IMR-90 (cell line): ENCODE measurements around the gene HS3ST6. TPM values are rescaled to one million over a fixed set of nuclear protein-coding genes. Genes with fewer than 3 reads are reported as not detected.

Experiments used
- ATAC-seq: fragments of 200-7000 bp; cut with Tn5 transposase; 2 replicates; pipeline ENCODE4 v1.9.1; 2020; ENCODE audit warnings: low read depth, mild to moderate bottlenecking, moderate library complexity
- BruUV-seq: library from RNA; stranded (reverse); fragments of 400-500 nt; replicated peaks from 2 replicates; lab custom pipeline; 2021; lab: Mats Ljungman, UMichigan
- CTCF ChIA-PET: fragments of 300-600 bp; formaldehyde crosslinking; extraction: SDS; loops from one replicate; lab custom pipeline; 2021; ENCODE audit warnings: antibody characterized with exemption; lab: Yijun Ruan, JAX
- POLR2A ChIA-PET: fragments of 300-600 bp; sonication (Branson Sonifier 250); formaldehyde crosslinking; loops from one replicate; lab custom pipeline; 2022; ENCODE audit warnings: antibody characterized with exemption; ENCODE audit not compliant: unreplicated experiment; lab: Charles Lee
- DNase-seq: peaks from one replicate; pipeline ENCODE4 v3.0.0; 2013
- H2AFZ ChIP-seq: replicated peaks from 2 replicates; pipeline ENCODE3; 2013; ENCODE audit warnings: low read length, mild to moderate bottlenecking; ENCODE audit not compliant: poor library complexity
- H2AK5ac ChIP-seq: 2 replicates; pipeline ENCODE4 v1.6.1; 2013; ENCODE audit warnings: low read depth, low read length, inconsistent platforms
- H2AK9ac ChIP-seq: replicated peaks from 2 replicates; pipeline ENCODE3; 2013; ENCODE audit warnings: mild to moderate bottlenecking, low read depth, low read length, moderate library complexity; ENCODE audit not compliant: poor library complexity
- H2BK120ac ChIP-seq: 2 replicates; pipeline ENCODE4 v1.6.1; 2013; ENCODE audit warnings: low read depth, low read length, inconsistent platforms
- H2BK15ac ChIP-seq: 3 replicates; pipeline ENCODE4 v1.6.1; 2013; ENCODE audit warnings: low read depth, low read length, inconsistent platforms
- H2BK20ac ChIP-seq: 2 replicates; pipeline ENCODE4 v1.6.1; 2013; ENCODE audit warnings: low read depth, mild to moderate bottlenecking, inconsistent platforms, low read length, moderate library complexity
- H2BK5ac ChIP-seq: 2 replicates; pipeline ENCODE4 v1.6.1; 2013; ENCODE audit warnings: mild to moderate bottlenecking, low read depth, low read length, inconsistent platforms; ENCODE audit not compliant: poor library complexity, severe bottlenecking
- H3K14ac ChIP-seq: replicated peaks from 2 replicates; pipeline ENCODE4 v1.6.1; 2013; ENCODE audit warnings: low read depth, low read length, inconsistent platforms
- H3K18ac ChIP-seq: 2 replicates; pipeline ENCODE4 v1.6.1; 2013; ENCODE audit warnings: low read depth, low read length, control low read depth
- H3K23ac ChIP-seq: 2 replicates; pipeline ENCODE4 v1.6.1; 2013; ENCODE audit warnings: low read depth, low read length, inconsistent platforms
- H3K27ac ChIP-seq: 2 replicates; pipeline ENCODE4 v1.5.1; 2013; ENCODE audit warnings: mild to moderate bottlenecking, control low read depth, low read length; ENCODE audit not compliant: insufficient read depth
- H3K27me3 ChIP-seq: 2 replicates; pipeline ENCODE4 v1.6.1; 2013; ENCODE audit warnings: low read length; ENCODE audit not compliant: control insufficient read depth, insufficient read depth
- H3K36me3 ChIP-seq: 2 replicates; pipeline ENCODE4 v1.6.1; 2013; ENCODE audit warnings: low read length, mixed read lengths; ENCODE audit not compliant: control insufficient read depth, insufficient read depth
- H3K4ac ChIP-seq: 2 replicates; pipeline ENCODE4 v1.6.1; 2013; ENCODE audit warnings: low read depth, low read length, inconsistent platforms
- H3K4me1 ChIP-seq: 2 replicates; pipeline ENCODE4 v1.6.1; 2013; ENCODE audit warnings: low read length, mixed read lengths; ENCODE audit not compliant: control insufficient read depth, insufficient read depth
- H3K4me2 ChIP-seq: 2 replicates; pipeline ENCODE4 v1.6.1; 2013; ENCODE audit warnings: low read depth, mild to moderate bottlenecking, control low read depth, low read length, moderate library complexity
- H3K4me3 ChIP-seq: 2 replicates; pipeline ENCODE4 v1.5.1; 2013; ENCODE audit warnings: low read depth, mild to moderate bottlenecking, control low read depth, low read length, moderate library complexity; ENCODE audit not compliant: insufficient read depth
- H3K56ac ChIP-seq: 2 replicates; pipeline ENCODE4 v1.6.1; 2013; ENCODE audit warnings: low read length, inconsistent platforms; ENCODE audit not compliant: insufficient read depth; ENCODE audit errors: extremely low read depth
- H3K79me1 ChIP-seq, 2 experiments: 2 replicates each; pipeline ENCODE4 v1.6.1; 2013; ENCODE audit warnings: low read length in 2 of 2, inconsistent platforms in 1 of 2, low read depth in 1 of 2
- H3K9ac ChIP-seq: 2 replicates; pipeline ENCODE4 v1.6.1; 2013; ENCODE audit warnings: low read depth, low read length, control low read depth
- H3K9me1 ChIP-seq: 2 replicates; pipeline ENCODE4 v1.6.1; 2013; ENCODE audit warnings: low read length, inconsistent platforms; ENCODE audit not compliant: insufficient read depth
- H3K9me3 ChIP-seq: 2 replicates; pipeline ENCODE4 v1.6.1; 2013; ENCODE audit warnings: low read length; ENCODE audit not compliant: control insufficient read depth, insufficient read depth
- H4K20me1 ChIP-seq: 2 replicates; pipeline ENCODE4 v1.6.1; 2013; ENCODE audit warnings: low read length, inconsistent platforms; ENCODE audit not compliant: insufficient read depth
- H4K5ac ChIP-seq: 2 replicates; pipeline ENCODE4 v1.6.1; 2013; ENCODE audit warnings: mild to moderate bottlenecking, low read depth, low read length, control low read depth
- H4K8ac ChIP-seq, 2 experiments: 2 replicates each; pipeline ENCODE4 v1.6.1; 2013; ENCODE audit warnings: low read depth in 2 of 2, low read length in 2 of 2, control low read depth in 1 of 2, inconsistent platforms in 1 of 2
- H4K91ac ChIP-seq: 2 replicates; pipeline ENCODE4 v1.6.1; 2013; ENCODE audit warnings: low read depth, low read length, inconsistent platforms; ENCODE audit not compliant: insufficient read depth
- CHD1 ChIP-seq: IDR thresholded peaks from 2 replicates; pipeline ENCODE4 v1.6.1; 2012; ENCODE audit warnings: low read depth, low read length, improper control_type of control experiment
- CTCF ChIP-seq: conservative IDR thresholded peaks from 2 replicates; pipeline ENCODE4 v1.5.1; 2012; ENCODE audit warnings: mild to moderate bottlenecking, low read depth, low read length, improper control_type of control experiment
- ELK1 ChIP-seq: fragments of 150-350 bp; IDR thresholded peaks from 2 replicates; pipeline ENCODE4 v1.6.1; 2016; ENCODE audit warnings: low read depth, mild to moderate bottlenecking, low read length, moderate library complexity, borderline replicate concordance
- MAFK ChIP-seq: IDR thresholded peaks from 2 replicates; pipeline ENCODE4 v1.6.1; 2012; ENCODE audit warnings: low read depth, low read length, improper control_type of control experiment
- MAZ ChIP-seq: IDR thresholded peaks from 2 replicates; pipeline ENCODE4 v1.6.1; 2012; ENCODE audit warnings: low read depth, mild to moderate bottlenecking, low read length, improper control_type of control experiment, moderate library complexity, borderline replicate concordance
- MXI1 ChIP-seq: IDR thresholded peaks from 2 replicates; pipeline ENCODE4 v1.6.1; 2012; ENCODE audit warnings: low read depth, mild to moderate bottlenecking, low read length, moderate library complexity, borderline replicate concordance
- NFE2L2 ChIP-seq: fragments of 150-350 bp; IDR thresholded peaks from 2 replicates; pipeline ENCODE4 v1.6.1; 2016; ENCODE audit warnings: low read depth, mild to moderate bottlenecking, low read length
- POLR2A ChIP-seq: IDR thresholded peaks from 2 replicates; pipeline ENCODE4 v1.6.1; 2012; ENCODE audit warnings: mild to moderate bottlenecking, low read depth, low read length
- RAD21 ChIP-seq: IDR thresholded peaks from 2 replicates; pipeline ENCODE4 v1.6.1; 2012; ENCODE audit warnings: low read length, improper control_type of control experiment
- WGBS, 2 experiments: methylation state at CpG; one replicate each; pipeline versions ENCODE4 v1.1.5 to v1.1.7; 2013; ENCODE audit warnings: missing lambda C conversion rate in 2 of 2; ENCODE audit not compliant: insufficient read length in 1 of 2; ENCODE audit errors: extremely low coverage in 2 of 2; 5-methylcytosine and 5-hydroxymethylcytosine counted together
- dilution Hi-C: fragments of 300-500 bp; cut with HindIII; formaldehyde crosslinking; loops from one replicate; pipeline ENCODE4 v1.14.3; 2018; ENCODE audit warnings: low sequenced_read_pairs; ENCODE audit not compliant: unreplicated experiment
- in situ Hi-C: fragments of 300-500 bp; cut with MboI; formaldehyde crosslinking; loops from 3 replicates; pipeline ENCODE4 v1.14.3; 2019; ENCODE audit warnings: low sequenced_read_pairs, inconsistent platforms, mixed read lengths
- intact Hi-C: fragments of 100-400 bp; cut with micrococcal nuclease; formaldehyde crosslinking; loops from 2 replicates; pipeline ENCODE4 v1.10.0; 2022
- polyA plus RNA-seq, 3 experiments: library from polyadenylated mRNA; depleted of rRNA; stranded (reverse); fragments of >200 nt; gene quantifications; 2 replicates each; pipeline ENCODE4 v1.2.3, GENCODE V29; 2012; ENCODE audit warnings: low replicate concordance in 1 of 3
- total RNA-seq: library from RNA; depleted of rRNA; stranded (reverse); fragments of >200 nt; gene quantifications from 2 replicates; pipeline ENCODE4 v1.2.3, GENCODE V29; 2012

Gene HS3ST6
- total and polyA plus RNA-seq, 2 of the 4 experiments (the other 2 are of a cell fraction) = not detected

DNA sequence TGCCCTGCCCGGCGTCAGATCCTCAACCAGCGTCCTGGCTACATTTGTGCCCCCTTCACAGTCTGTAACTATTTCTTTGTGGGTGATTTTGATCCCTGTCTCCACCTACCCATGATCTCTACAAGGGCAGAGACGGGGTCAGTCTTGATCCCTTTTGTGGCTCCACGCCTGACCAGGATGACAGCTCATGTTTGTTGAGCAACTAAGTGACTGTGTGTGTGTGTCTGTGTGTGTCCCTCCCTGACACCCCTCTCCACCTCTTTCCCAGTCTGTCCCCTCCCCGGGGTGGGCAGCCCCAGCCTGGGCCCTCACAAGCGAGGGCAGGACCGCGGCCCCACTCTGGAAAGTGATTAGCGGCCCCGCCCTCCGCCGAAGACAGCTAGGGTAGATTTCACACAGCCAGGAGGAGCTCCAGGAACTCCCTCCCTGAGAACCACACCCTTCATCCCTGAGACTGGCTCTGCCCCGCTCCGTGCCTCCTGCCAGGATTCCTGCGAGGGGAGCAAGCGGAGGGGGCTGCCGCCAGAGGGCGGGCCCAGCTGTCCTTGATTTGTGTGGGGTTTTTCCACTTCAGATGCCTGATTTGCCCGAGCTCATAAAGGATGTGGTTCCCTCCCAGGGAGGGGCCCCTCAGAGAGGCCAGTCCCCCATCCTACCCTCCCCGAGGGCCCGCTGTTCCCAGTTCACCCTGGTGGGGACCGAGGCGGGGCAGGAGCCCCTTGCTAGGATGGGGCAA is 5.3 kb upstream of the HS3ST6 start:
- Histone ChIP-seq H3K79me1 (no peaks in the 10 kb centered on the region), H3K56ac (no peak overlapping the region), H4K8ac (no peak overlapping the region), H3K4me1 (no peaks in the 10 kb centered on the region), H3K4me3 (no peak overlapping the region), H2BK5ac (no peak overlapping the region), H4K91ac (no peak overlapping the region), H3K36me3 (no peaks in the 10 kb centered on the region), H2AFZ (peak overlapping the region; percentile 73), H3K9me1 (no peaks in the 10 kb centered on the region; the same call in 1 of the 2 replicates), H3K23ac (no peak overlapping the region), H3K4me2 (no peak overlapping the region), H3K9ac (no peak overlapping the region), H2AK5ac (no peak overlapping the region), H3K4ac (no peak overlapping the region), H3K14ac (no peak overlapping the region), H3K27ac (no peak overlapping the region), H2BK120ac (no peak overlapping the region), H3K18ac (no peak overlapping the region), H4K20me1 (no peaks in the 10 kb centered on the region), H2BK15ac (no peak overlapping the region), H3K27me3 (peaks cover 58% of the 10 kb centered on the region), H4K5ac (no peak overlapping the region), H2AK9ac (peak overlapping the region; percentile 70), H2BK20ac (no peak overlapping the region), H3K9me3 (no peaks in the 10 kb centered on the region; the same call in 1 of the 2 replicates)
- dilution Hi-C loops (no loop called here), intact Hi-C loops (no loop called here), in situ Hi-C loops (no loop called here)
- ChIA-PET POLR2A (no interaction called here), CTCF (interaction anchor here (0.6 to 1.2 kb wide), 3 partner anchors 32 to 291 kb away, joined by 3 to 4 read pairs (median 3); partner anchors contain the start of genes NUBP2, PGP and SPSB3)
- DNase-seq = no peak
- WGBS, 2 experiments = 20% methylated on average over 1 of the region's 24 CpGs; no CpG with 5 or more reads in 1 of the 2 experiments
- ATAC-seq = peak; percentile 56
- TF ChIP-seq MXI1 (no peak), NFE2L2 (no peak), MAFK (no peak), MAZ (no peak), CTCF (peak; percentile 41), ELK1 (no peak), POLR2A (no peak), RAD21 (no peak), CHD1 (no peak)
- no TSS peak for BruUV-seq
